HG02970 (cell line): Measurements from ENCODE around the gene FUT6.

Experiments
- ATAC-seq: cut with Tn5 transposase; IDR thresholded peaks from one replicate; pipeline ENCODE4 v1.9.1; 2021; ENCODE audit warnings: mild to moderate bottlenecking, moderate library complexity, moderate number of reproducible peaks; ENCODE audit not compliant: unreplicated experiment, low FRiP score

The FUT6 gene

DNA sequence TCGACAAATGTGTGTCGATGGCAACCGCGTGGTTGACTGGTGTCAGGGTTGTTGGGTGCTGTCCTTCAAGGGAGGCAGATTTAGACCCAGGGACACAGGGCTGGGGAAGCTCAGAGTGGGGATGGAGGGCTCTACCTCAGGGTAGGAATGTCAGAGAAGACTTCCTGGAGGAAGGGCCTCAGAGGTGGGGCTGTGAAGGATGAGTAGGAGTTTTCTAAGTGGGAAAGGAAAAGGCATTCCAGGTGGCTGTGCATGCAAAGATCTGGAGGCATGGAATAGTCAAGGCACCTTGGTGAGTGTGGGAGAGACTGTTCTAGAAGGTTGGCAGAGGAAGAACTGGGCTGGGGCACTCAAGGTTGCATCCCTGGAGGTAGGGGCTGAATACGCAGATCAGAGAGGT lies 32.6 kb downstream of the FUT6 start:
- ATAC-seq: no peak

DNA sequence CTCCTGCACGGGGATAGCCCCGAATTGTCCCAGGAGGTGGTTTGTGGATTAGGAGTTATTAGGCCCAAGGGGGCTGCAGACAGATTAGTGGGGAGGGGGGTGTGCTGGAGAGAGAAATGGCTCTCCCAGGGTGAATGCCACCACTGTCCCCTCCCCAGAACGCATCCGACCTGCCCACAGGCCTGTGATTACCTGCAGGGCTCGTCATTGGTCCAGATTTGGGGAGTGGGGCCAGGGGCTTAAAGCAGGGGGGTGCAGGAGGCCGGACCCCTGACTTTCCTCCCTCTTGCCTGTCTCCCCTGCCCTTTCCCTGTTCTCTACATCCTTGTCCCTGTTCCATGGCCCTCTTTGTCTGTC lies 33.4 kb downstream of the FUT6 start:
- no peak for ATAC-seq

DNA sequence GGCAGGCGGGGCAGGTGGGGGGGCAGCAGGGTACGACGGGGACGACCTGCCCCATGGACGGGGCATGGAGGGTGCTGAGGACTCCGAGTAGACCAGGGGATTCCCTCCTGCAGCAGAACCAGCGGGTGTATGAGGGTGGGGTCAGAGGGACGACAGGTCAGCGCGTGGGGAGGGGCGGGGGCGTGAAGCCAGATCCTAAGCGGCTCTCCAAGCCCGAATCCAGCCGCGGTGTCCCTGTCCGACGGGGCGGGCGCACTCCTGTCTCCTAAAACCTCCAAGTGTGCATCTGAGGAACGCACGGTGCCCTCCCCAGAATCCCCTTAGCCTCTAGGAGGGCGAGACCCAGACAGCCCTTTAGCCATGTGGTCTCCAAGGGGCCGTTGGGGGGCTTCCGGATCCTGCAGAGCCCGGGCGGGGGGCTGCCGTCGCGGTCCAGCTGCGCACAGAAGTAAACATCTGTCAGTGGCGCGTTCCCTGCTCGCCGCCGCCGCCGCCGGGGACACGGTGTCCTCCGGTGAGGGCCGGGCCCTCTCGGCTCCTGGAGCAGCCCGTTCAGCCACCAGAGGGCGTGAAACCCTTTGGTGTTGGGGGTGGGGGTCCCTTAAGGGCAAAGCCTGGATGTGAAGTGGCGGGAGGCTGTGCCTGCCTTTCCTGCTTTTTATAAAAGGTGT lies 33.9 kb downstream of the FUT6 start:
- ATAC-seq: no peak

DNA sequence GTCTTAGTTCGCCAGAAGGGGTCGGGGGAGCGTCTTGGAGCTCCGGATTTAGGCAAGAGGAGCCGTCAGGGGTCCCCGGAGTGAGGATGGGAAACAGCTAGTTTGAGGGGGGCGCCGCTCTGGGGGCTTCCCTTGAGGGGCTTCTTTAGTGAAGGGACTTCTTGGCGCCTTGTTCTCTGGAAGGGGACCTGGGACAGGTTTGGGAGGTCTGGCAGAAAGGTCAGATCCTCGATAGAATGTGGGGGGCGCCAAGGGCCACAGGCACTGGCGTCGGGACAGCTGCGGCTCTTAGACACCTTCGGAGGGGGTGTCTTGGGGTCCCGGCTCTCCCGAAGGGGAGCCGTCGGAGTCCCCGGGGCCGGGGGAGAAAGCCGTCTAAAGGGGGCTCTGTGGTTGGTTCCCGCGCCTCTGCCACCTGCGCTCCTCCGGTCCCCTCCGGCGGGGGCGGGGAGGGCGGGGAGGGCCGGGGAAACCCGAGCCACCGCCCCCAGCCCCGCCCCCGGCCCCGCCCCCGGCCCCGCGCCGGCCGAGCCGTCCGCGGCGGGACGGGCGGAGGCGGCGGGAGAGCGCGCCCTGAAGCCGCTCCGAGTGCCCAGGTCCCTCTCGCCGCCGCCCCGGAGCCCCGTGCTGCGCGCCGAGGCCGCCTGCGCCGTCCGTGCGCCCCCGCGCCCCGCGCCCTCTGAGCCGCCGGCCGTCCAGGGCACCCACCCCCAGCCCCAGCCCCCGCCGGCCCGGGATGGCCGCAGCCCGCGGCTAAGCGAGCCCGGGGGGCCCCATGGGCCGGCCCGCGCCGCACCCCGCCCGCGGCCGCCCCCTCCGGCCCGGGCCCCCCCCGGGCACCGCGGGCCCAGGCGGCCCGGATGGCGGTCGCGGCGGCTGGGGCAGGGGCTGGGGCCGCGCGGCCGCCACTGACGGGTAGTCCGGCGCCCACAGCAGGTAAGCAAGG lies 34.7 kb downstream of the FUT6 start, which contains the start of gene NRTN:
Gene NRTN, plus strand, starts transcription at position 552 of the 946 bp plus-strand sequence. CDS start 19,099 bp downstream, outside the sequence.
- no peak for ATAC-seq

DNA sequence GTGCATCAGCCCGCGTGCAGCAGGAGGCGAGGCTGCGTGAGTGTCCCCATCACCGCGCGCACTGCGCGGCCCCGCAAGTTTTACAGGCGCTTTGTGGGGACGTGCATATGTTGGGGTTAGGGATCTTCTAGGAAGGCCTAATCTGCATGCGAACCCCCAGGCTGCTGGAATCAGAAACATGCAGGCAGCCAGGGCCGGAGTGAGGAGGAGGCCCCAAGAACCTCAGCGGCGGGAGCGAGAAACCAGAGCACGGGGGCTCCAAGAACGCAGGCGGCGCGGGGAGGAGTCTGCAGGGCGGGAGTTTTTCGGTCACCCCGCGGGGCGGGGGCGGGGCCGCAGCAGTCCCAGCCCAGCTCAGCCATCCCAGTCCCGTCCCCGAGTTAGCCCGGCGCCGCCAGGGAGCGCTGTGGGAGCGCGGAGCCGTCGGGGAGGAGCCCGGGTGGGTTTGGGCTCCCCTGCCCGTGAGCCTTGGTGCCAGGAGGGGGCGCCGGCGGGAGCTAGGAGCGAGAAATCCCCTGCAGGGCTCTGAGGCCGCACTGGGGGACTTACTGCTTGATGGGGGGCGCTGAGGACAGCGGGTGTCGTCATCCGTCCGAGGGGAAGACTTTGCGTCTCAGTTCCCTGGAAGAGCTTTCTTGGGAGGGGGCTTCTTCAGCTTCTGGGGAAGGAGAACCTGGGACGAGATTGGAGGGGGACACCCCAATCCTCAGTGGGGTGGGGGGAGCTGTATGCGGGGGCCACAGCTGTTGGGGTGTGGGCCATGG lies 35.6 kb downstream of the FUT6 start:
- peak; percentile 52 for ATAC-seq

DNA sequence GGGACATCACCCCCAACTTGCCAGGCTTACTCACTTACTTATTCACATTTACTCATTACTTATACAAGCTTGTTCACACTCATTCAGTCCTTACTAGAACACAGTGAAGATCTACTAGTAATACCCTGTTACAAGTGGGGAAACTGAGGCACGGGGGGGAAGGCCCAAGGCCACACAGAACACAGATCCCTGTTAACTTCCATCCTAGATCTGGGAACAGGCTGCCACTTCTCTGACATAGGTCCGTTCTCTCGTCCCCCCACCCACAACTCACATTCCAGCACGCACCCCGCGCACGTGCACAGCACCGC lies 36.1 kb downstream of the FUT6 start:
- no peak for ATAC-seq

DNA sequence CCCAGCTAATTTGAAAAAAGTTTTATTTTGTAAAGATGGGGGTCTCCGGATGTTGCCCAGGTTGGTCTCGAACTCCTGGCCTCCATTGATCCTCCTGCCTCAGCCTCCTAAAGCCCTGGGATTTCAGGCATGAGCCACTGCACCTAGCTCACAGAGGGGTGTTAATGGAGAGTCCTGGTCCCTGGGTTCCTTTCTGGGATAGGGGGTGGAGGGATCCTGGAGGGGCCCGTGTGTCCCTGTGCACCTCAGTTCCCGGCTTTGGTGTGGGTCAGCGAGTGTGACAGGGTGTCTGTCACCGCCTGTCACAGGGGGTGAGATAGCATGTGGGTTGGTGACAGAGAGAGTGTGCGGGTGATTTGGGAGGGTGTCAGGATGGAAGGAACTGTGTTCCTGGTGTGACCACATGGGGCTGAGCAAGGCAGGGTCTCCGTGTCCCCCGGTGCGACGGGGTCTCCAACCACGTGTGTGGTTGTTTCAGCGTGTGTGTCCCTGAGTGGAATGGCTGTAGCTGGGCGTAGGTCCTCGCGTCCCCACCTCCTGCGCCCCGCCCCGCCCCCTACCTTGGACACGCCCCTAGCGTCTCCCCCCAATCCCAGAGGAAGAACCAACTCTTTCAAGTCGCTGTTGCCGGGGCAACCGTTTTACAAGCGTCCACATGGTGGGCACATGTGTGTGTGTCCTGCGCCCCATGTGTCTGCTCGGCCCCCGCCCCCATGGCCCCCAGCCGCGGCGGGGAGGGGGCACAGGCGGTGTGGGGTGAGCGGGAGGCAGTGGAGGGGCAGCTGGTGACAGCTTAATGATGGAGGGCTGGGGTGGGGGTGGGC lies 37.5 kb downstream of the FUT6 start:
- no peak for ATAC-seq

DNA sequence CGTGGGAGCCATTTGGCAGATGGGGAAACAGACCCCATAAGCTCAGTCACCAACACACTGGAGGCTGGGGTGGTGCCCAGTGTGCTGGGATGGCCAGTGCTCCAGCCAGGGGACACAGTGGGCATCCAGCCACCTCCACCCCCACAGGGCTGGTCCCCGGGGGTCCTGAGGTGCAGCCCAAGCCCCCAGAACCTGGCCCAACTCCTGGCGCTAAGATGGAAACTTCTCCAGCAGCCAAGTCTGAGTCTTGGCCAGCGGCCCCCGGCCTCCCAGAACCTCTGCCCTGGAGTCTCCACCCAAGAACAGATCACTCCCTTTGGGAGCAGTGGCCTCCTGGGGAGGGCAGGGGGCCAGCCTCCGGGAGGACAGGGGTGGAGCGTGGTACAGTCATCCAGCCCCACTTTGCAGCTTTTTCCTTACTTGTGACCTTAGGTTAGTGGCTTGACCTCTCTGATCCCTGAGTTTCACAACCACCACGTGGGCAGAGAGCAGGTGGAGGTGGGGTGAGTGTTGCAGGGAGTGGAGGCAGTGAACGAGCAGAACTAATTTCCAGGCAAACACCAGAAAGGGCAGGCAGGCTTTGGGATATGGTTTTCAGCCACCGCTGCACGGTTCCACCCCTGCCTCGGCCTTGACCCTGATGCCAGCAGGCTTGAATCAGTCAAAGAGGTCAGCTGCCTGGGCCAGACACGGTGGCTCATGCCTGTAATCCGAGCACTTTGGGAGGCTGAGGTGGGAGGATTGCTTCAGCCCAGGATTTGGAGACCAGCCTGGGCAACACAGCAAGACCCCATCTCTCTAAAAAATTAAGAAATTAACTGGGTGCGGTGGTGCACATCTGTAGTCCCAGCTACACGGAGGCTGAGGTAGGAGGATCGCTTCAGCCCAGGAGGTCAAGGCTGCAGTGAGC lies 38.9 kb downstream of the FUT6 start:
- ATAC-seq: no peak

DNA sequence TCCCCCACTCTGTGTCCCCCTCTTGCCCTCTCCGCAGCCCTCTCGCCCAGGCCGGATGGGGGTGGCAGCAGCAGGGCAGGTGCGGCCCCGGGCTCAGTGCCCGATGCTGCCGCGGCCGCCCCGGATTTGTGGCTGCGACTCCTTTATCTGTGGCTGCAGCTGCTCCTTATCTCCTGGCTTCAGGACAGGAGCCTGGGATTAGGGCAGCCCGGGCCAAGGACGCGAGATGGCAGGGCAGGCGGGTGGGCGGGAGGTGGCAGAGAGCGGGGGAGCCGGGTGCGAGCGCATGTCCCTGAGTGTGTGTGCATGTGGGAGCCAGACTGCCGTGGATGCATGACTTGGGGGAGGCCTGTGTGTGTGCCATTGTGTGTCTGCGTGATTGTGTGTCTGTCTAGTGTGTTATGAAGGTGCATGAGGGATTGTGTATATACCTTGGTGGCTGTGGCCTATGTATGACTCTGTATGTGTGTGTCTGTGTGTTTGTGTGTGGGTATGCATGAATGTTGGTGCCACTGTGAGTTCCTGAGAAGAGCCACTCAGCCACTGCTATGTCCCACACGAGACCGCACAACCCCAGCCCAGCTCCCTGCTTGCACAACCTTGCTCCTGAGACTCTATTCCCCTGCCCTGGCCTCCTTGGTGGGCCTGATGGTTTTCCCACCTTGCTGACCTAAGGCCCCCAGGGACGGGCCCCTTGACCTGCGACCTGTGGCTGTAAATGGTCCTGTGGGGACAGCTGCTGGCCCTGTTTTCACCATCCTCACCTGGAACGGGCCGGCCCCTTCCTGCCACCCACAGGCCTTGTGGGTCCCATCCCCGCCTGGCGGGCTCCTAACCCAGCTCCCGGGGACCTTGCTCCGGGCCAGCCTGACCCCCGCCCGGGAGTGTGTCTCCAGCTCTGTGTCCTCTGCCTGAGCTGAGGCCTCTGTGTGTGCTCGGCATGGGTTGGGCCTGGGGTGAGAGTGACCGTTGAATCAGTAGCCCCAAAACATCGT lies 40.0 kb downstream of the FUT6 start:
- ATAC-seq: no peak

DNA sequence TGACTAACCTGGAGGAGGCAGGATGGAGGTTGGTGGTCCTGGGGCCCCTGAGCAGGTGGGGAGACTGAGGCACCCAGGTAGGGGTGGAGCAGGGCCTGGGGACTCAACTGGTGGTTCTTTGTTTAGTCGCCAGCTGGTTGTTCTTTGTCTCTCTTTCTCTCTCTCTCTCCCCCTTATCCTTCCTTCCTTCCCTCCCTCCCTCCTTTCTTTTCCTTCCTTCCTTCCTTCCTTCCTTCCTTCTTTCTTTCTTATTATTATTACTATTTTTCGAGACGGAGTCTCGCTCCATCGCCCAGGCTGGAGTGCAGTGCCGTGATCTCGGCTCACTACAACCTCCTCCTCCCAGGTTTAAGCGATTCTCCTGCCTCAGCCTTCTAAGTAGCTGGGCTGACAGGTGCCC lies 41.3 kb downstream of the FUT6 start:
- no peak for ATAC-seq

DNA sequence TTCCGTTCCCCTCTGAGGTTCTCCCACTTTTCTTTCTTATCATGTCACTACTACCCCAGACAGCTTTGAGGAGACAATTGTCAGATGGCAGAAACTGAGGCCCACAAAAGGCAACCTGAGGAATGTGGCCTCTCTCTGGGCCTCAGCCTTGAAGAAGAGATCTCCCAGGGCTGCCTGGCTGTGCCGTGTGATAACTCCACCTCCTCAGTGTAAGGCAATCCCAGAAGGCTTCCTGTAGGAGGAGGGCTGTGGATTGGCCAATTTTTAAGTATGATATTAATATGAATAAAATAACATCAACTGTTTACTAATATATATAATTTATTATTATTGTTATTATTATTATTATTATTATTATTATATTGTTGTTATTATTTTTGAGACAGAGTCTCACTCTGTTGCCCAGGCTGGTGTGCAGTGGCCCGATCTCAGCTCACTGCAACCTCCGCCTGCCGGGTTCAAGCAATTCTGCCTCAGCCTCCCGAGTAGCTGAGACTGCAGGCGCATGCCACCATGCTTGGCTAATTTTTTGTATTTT lies 44.1 kb downstream of the FUT6 start:
- ATAC-seq: no peak

DNA sequence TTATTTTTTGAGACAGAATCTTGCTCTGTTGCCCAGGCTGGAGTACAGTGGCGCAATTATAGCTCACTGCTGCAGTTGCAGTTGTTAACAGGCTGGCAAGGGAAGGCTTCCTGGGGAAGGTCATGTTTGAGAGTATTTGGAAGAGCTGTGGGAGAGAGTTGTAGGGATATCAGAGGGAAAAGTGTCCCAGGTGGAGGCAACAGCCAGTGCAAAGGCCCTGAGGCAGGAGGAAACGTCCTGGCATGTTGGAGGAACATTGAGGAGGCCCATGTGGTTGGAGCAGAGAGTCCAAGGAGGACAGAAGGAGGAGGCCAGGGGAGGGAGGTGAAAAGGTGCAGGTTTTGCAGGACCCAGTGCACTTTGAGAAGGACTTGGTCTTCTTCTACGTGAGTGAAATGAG lies 46.3 kb downstream of the FUT6 start:
- ATAC-seq: no peak

DNA sequence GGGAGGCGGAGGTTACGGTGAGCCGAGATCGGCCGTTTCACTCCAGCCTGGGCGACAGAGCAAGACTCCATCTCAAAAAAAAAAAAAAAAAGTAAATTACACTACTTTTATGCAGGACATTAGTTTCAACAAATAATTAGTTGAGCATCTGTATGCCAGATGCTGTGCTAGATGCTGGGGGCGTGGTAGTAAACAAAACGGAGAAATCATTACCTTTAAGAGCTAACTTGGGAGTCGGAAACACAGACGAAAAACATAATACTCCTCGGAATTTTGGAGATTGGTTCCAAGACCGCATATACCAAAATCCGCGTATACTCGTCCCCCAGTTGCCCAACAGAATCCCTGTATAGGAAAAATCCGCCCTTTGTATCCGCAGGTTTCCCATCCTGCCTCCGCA lies 47.3 kb downstream of the FUT6 start:
- ATAC-seq: no peak

DNA sequence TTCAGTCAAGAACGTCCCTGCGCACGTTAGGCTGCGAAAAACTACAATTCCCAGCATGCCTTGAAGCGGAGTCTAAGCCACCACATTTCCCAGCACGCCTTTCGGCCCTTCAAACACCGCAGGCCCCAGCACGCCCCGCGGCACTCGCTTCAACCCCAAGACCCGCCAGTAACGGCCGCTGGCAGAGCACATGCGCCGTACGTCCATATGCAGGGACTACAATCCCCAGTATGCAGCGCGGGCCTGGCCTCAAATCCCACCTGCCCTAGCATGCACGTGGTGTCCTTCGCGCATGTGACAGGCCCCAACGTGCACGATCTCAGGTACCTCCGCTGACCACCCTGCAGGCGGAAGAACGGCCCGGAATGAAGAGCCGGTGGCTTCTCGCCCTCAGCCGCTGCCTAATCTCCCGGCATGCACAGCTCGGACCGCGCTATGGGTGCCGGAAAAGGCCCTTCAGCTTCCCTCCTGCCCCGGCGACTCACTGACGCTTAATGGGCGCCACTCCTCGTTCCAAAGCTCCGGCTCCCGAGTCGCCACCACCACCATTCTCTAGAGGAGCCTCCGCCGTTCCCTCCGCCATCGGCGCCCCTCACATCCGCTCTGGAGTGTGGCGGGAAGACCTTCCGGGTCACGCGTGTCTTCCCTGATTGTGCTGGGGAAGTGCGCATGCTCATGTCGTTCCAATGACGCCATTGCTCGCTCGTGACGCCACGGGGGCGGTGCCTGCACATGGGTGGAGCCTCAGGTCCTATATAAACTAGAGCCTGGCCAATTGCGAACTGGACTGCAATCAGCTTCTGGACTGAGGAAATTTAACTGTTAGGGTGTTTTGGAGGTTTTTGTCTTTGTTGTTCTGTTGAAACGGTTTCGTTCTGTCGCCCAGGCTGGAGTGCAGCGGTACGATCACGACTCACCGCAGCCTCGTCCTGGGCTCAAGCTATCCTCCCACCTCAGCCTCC lies 48.7 kb downstream of the FUT6 start, which contains the start of gene DUS3L:
Gene DUS3L, minus strand, starts transcription at position 605 of the 962 bp plus-strand sequence. Its CDS starts 22 bp downstream, at position 583.
- peak; percentile 92 for ATAC-seq

DNA sequence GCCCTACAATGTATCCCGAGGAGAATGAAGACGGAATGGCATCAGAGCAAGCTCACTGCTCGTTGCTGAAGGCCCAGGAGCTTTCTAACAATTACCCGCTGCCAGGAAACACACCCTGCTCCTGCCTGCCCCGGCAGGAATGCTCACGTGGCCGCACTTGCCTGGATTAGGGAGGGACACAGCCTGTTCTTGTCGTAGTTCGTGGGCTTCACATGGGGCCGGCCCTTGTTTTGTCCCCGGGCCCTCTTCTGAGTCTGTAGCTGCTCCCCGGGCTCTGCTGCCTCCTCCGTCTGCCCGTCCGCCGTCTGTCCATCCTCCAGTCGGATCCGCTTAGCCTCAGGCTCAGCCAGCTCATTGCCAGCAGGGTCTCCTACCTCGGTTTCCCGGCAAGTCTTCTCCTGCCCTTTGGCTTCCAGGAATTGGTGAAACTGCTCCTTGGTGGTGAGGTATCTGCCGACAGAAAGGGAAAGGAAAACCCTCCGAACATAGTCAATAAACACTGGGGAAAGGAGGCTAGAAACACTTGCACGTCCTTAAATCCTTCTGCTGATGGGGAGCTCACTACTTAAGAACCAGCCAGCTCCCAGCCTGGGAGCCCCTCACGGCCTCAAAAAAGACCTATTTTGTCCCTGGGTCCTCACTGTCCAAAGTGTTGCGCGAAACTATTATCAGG lies 49.5 kb downstream of the FUT6 start:
- no peak for ATAC-seq

DNA sequence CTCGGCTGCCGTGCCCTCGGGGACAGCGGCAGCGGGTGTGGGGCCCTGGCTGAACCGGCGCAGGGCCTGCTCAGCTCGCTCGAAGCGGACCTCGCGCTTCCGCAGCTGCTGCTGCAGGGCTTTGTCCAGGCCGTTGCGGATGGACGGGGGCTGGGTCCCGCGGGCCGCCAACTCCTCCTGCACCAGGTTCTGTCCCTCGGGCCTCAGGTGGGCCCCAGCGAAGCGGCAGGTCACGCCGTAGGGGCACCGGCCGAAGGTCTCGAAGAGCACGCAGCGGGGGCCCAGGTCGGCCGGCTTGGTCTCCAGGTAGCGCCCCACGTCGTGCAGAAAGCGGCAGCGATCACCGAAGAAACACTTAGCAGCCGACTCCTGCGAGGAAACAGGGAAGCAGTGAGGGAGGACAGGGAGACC lies 50.1 kb downstream of the FUT6 start:
- ATAC-seq: no peak
